HEK293 (cell line): Measurements from ENCODE around the gene TMSB4X.

Experiments
- CTCF ChIA-PET: fragments of 350-600 bp; formaldehyde crosslinking; extraction: SDS; loops from one replicate; lab custom pipeline; 2021; ENCODE audit warnings: antibody characterized with exemption; lab: Yijun Ruan, JAX
- POLR2A ChIA-PET: fragments of 300-600 bp; formaldehyde crosslinking; extraction: SDS; loops from one replicate; lab custom pipeline; 2020; ENCODE audit warnings: antibody characterized with exemption, inconsistent platforms; lab: Yijun Ruan, JAX
- H3K27ac ChIP-seq: fragments of 200-500 bp; sonication (Bioruptor generic); 2 replicates; pipeline ENCODE4 v1.5.1; 2014; ENCODE audit warnings: low read depth, low read length, control low read depth, inconsistent platforms; ENCODE audit errors: extremely low read depth
- H3K36me3 ChIP-seq, 2 experiments: fragments of 200-500 bp in 1 of 2; sonication (Bioruptor generic) in 1 of 2; 1 replicate in 1 of 2; 2 replicates in 1 of 2; pipeline ENCODE4 v1.5.1; 2014 to 2017; ENCODE audit warnings: inconsistent platforms in 2 of 2, low read length in 2 of 2; ENCODE audit not compliant: control insufficient read depth in 2 of 2, insufficient read depth in 1 of 2
- H3K4me1 ChIP-seq: fragments of 200-500 bp; sonication (Bioruptor generic); 2 replicates; pipeline ENCODE4 v1.5.1; 2014; ENCODE audit warnings: mild to moderate bottlenecking, low read length, inconsistent platforms; ENCODE audit not compliant: control insufficient read depth, insufficient read depth
- H3K4me3 ChIP-seq: 2 replicates; pipeline ENCODE4 v1.5.1; 2011; ENCODE audit warnings: low read depth, mild to moderate bottlenecking, control low read depth, low read length, moderate library complexity
- H3K9me3 ChIP-seq: fragments of 200-500 bp; sonication (Bioruptor generic); 2 replicates; pipeline ENCODE4 v1.5.1; 2014; ENCODE audit warnings: low read depth, low read length, inconsistent platforms; ENCODE audit not compliant: control insufficient read depth, insufficient read depth
- EGR2 ChIP-seq: fragments of 450-650 bp; formaldehyde crosslinking; IDR thresholded peaks from 2 replicates; pipeline ENCODE4 v1.5.1; 2016; ENCODE audit warnings: low read depth, missing biosample characterization, missing genetic modification characterization
- GLI4 ChIP-seq: fragments of 450-650 bp; formaldehyde crosslinking; IDR thresholded peaks from 2 replicates; pipeline ENCODE4 v1.5.1; 2016; ENCODE audit warnings: missing biosample characterization, missing genetic modification characterization
- HOXD13 ChIP-seq: sonication (generic); formaldehyde crosslinking; IDR thresholded peaks from 2 replicates; pipeline ENCODE4 v1.8.0; 2022; ENCODE audit warnings: missing genetic modification reagents, borderline replicate concordance
- KLF10 ChIP-seq: fragments of 450-650 bp; IDR thresholded peaks from 2 replicates; pipeline ENCODE4 v1.5.1; 2018; ENCODE audit warnings: missing biosample characterization, mild to moderate bottlenecking, missing genetic modification characterization
- KLF7 ChIP-seq: fragments of 450-650 bp; formaldehyde crosslinking; IDR thresholded peaks from 2 replicates; pipeline ENCODE4 v1.5.1; 2016; ENCODE audit warnings: missing biosample characterization, missing genetic modification characterization, borderline replicate concordance
- RBAK ChIP-seq: fragments of 450-650 bp; formaldehyde crosslinking; IDR thresholded peaks from 2 replicates; pipeline ENCODE4 v1.5.1; 2016; ENCODE audit warnings: missing biosample characterization, missing genetic modification characterization
- REPIN1 ChIP-seq: fragments of 450-650 bp; formaldehyde crosslinking; IDR thresholded peaks from 2 replicates; pipeline ENCODE4 v1.5.1; 2017; ENCODE audit warnings: missing biosample characterization, missing genetic modification characterization, low read depth
- SCRT1 ChIP-seq: fragments of 450-650 bp; formaldehyde crosslinking; IDR thresholded peaks from 2 replicates; pipeline ENCODE4 v1.5.1; 2016; ENCODE audit warnings: missing biosample characterization, missing genetic modification characterization, borderline replicate concordance
- SETDB1 ChIP-seq: IDR thresholded peaks from one replicate; pipeline ENCODE4 v1.6.1; 2017; ENCODE audit warnings: mild to moderate bottlenecking, low read length, moderate library complexity, mixed read lengths; ENCODE audit not compliant: insufficient read length
- TRIM28 ChIP-seq: IDR thresholded peaks from 2 replicates; pipeline ENCODE4 v1.6.1; 2011; ENCODE audit warnings: low read length, control low read depth, borderline replicate concordance
- WT1 ChIP-seq: fragments of 450-650 bp; formaldehyde crosslinking; IDR thresholded peaks from 2 replicates; pipeline ENCODE4 v1.5.1; 2016; ENCODE audit warnings: missing biosample characterization, missing genetic modification characterization
- ZBTB17 ChIP-seq: fragments of 450-650 bp; formaldehyde crosslinking; IDR thresholded peaks from 2 replicates; pipeline ENCODE4 v1.5.1; 2016; ENCODE audit warnings: missing biosample characterization, missing genetic modification characterization
- ZFP3 ChIP-seq: fragments of 450-650 bp; formaldehyde crosslinking; IDR thresholded peaks from 2 replicates; pipeline ENCODE4 v1.5.1; 2016; ENCODE audit warnings: low read depth, missing biosample characterization, missing genetic modification characterization
- ZNF10 ChIP-seq: fragments of 450-650 bp; formaldehyde crosslinking; IDR thresholded peaks from 2 replicates; pipeline ENCODE4 v1.5.1; 2017; ENCODE audit warnings: missing biosample characterization, missing genetic modification characterization
- ZNF138 ChIP-seq: fragments of 450-650 bp; formaldehyde crosslinking; IDR thresholded peaks from 2 replicates; pipeline ENCODE4 v1.5.1; 2016; ENCODE audit warnings: missing biosample characterization, missing genetic modification characterization, borderline replicate concordance
- ZNF140 ChIP-seq: fragments of 450-650 bp; formaldehyde crosslinking; IDR thresholded peaks from 2 replicates; pipeline ENCODE4 v1.5.1; 2016; ENCODE audit warnings: missing biosample characterization, missing genetic modification characterization
- ZNF202 ChIP-seq: fragments of 450-650 bp; formaldehyde crosslinking; IDR thresholded peaks from 2 replicates; pipeline ENCODE4 v1.5.1; 2016; ENCODE audit warnings: missing biosample characterization, missing genetic modification characterization, borderline replicate concordance
- ZNF311 ChIP-seq: fragments of 450-650 bp; formaldehyde crosslinking; IDR thresholded peaks from 2 replicates; pipeline ENCODE4 v1.5.1; 2017; ENCODE audit warnings: missing biosample characterization, missing genetic modification characterization, borderline replicate concordance
- ZNF324 ChIP-seq: fragments of 450-650 bp; formaldehyde crosslinking; IDR thresholded peaks from 2 replicates; pipeline ENCODE4 v1.5.1; 2016; ENCODE audit warnings: missing biosample characterization, missing genetic modification characterization
- ZNF416 ChIP-seq: fragments of 450-650 bp; formaldehyde crosslinking; IDR thresholded peaks from 2 replicates; pipeline ENCODE4 v1.5.1; 2016; ENCODE audit warnings: missing biosample characterization, missing genetic modification characterization
- ZNF488 ChIP-seq: fragments of 450-650 bp; formaldehyde crosslinking; IDR thresholded peaks from 2 replicates; pipeline ENCODE4 v1.5.1; 2016; ENCODE audit warnings: missing biosample characterization, missing genetic modification characterization
- ZNF544 ChIP-seq: fragments of 450-650 bp; formaldehyde crosslinking; IDR thresholded peaks from 2 replicates; pipeline ENCODE4 v1.5.0; 2017; ENCODE audit warnings: missing biosample characterization, missing genetic modification characterization
- ZNF610 ChIP-seq: fragments of 450-650 bp; formaldehyde crosslinking; IDR thresholded peaks from 2 replicates; pipeline ENCODE4 v1.5.1; 2016; ENCODE audit warnings: missing biosample characterization, missing genetic modification characterization, borderline replicate concordance
- ZNF701 ChIP-seq: fragments of 450-650 bp; formaldehyde crosslinking; IDR thresholded peaks from 2 replicates; pipeline ENCODE4 v1.5.1; 2016; ENCODE audit warnings: missing biosample characterization, missing genetic modification characterization
- ZNF791 ChIP-seq: fragments of 450-650 bp; formaldehyde crosslinking; IDR thresholded peaks from 2 replicates; pipeline ENCODE4 v1.5.1; 2016; ENCODE audit warnings: missing biosample characterization, missing genetic modification characterization
- ZNF830 ChIP-seq: fragments of 450-650 bp; IDR thresholded peaks from 2 replicates; pipeline ENCODE4 v1.5.0; 2018; ENCODE audit warnings: missing biosample characterization, missing genetic modification characterization, low read depth, mild to moderate bottlenecking, moderate library complexity
- ZSCAN16 ChIP-seq: fragments of 450-650 bp; formaldehyde crosslinking; IDR thresholded peaks from 2 replicates; pipeline ENCODE4 v1.5.1; 2016; ENCODE audit warnings: missing biosample characterization, missing genetic modification characterization
- TF ChIP-seq, protein P1 (sequence below): fragments of 450-650 bp; formaldehyde crosslinking; IDR thresholded peaks from 2 replicates; pipeline ENCODE4 v1.5.1; 2016; ENCODE audit warnings: missing biosample characterization, missing genetic modification characterization, low read depth
- TF ChIP-seq, protein P2 (sequence below): fragments of 450-650 bp; formaldehyde crosslinking; IDR thresholded peaks from 2 replicates; pipeline ENCODE4 v1.5.1; 2016; ENCODE audit warnings: missing biosample characterization, missing genetic modification characterization

The TMSB4X gene

GRCh38 chrX:12949927-12950656 is 24.8 kb upstream of the TMSB4X start:
- Histone ChIP-seq H3K27ac (no peak overlapping the region; the same call in 1 of the 2 replicates), H3K36me3 (no peaks in the 10 kb centered on the region), H3K4me1 (peaks cover 17% of the 10 kb centered on the region), H3K9me3 (no peaks in the 10 kb centered on the region), H3K4me3 (no peak overlapping the region)
- ChIA-PET POLR2A (interaction anchor here (0.7 kb wide), 1 partner anchor 20 kb away, joined by 3 read pairs; no protein-coding TSS in a partner anchor), CTCF (interaction anchor here (0.6 to 2.7 kb wide), 17 partner anchors 18 to 738 kb away, joined by 3 to 14 read pairs (median 3); no protein-coding TSS in a partner anchor)
- TF ChIP-seq ZNF202 (no peak), KLF7 (no peak), ZNF311 (tag by site-specific recombination) (no peak), ZSCAN16 (tag by site-specific recombination) (no peak), KLF10 (tag by site-specific recombination) (no peak), ZNF138 (tag by site-specific recombination) (no peak), ZNF610 (tag by site-specific recombination) (no peak), ZBTB17 (tag by site-specific recombination) (no peak)

- H3K4me3 ChIP-seq, result no peak overlapping the region
- no peaks in the 10 kb centered on the region for H3K9me3 ChIP-seq
- POLR2A ChIA-PET, result interaction anchor here (0.6 kb wide), 1 partner anchor 17 kb away, joined by 3 read pairs; no protein-coding TSS in a partner anchor
- CTCF ChIA-PET, result interaction anchor here (0.5 to 2.7 kb wide), 19 partner anchors 10 to 737 kb away, joined by 3 to 14 read pairs (median 3); no protein-coding TSS in a partner anchor
- no peaks in the 10 kb centered on the region for H3K36me3 ChIP-seq
- H3K4me1 ChIP-seq, result peaks cover 22% of the 10 kb centered on the region
- no peak overlapping the region; the same call in 1 of the 2 replicates for H3K27ac ChIP-seq
- TF ChIP-seq RBAK (tag by site-specific recombination), result no peak
- peak; percentile 14 for TF ChIP-seq SETDB1
- TF ChIP-seq ZNF544 (tag by site-specific recombination), result no peak
- no peak for TF ChIP-seq ZNF324 (tag by site-specific recombination)
- TF ChIP-seq SCRT1 (tag by site-specific recombination), result no peak
- no peak for TF ChIP-seq ZNF488
- no peak for TF ChIP-seq ZNF140
- no peak for TF ChIP-seq ZNF830
- no peak for TF ChIP-seq ZNF701 (tag by site-specific recombination)
- TF ChIP-seq TRIM28, result peak; percentile 44; the same call in 1 of the 2 replicates
- TF ChIP-seq KLF7, result no peak
- TF ChIP-seq ZNF10 (tag by site-specific recombination), result no peak
- no peak for TF ChIP-seq HOXD13 (CRISPR knock-in tag)
- TF ChIP-seq GLI4 (tag by site-specific recombination), result no peak
Observed at GRCh38 chrX:12950851-12951594, 23.9 kb upstream of the TMSB4X start.

DNA sequence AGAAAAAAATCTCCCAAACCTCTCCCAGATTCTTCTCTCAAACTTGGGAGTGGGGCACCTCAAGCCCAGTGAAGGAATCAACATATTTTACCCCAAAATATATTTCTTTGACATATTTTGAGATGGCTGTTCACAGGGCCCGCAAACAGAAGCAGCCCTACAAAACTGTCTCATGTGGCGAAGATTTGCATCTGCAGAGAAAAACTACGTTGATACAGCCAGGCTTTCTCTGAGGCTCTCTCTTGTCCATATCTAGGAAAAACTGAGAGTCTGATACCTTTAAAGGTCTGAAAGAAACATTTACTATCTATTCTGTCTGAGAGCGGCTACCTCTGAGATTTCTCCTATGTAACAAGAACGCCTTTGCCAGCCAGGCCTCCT is 23.3 kb upstream of the TMSB4X start:
- no peak overlapping the region for H3K27ac ChIP-seq
- CTCF ChIA-PET, result interaction anchor here (0.5 to 2.7 kb wide), 13 partner anchors 9 to 535 kb away, joined by 3 to 14 read pairs (median 3); no protein-coding TSS in a partner anchor
- peaks cover 28% of the 10 kb centered on the region for H3K4me1 ChIP-seq
- H3K9me3 ChIP-seq, result no peaks in the 10 kb centered on the region
- POLR2A ChIA-PET, result interaction anchor here (0.6 kb wide), 1 partner anchor 17 kb away, joined by 3 read pairs; no protein-coding TSS in a partner anchor
- H3K36me3 ChIP-seq, result no peaks in the 10 kb centered on the region
- H3K4me3 ChIP-seq, result no peak overlapping the region
- TF ChIP-seq ZFP3 (tag by site-specific recombination), result no peak
- no peak for TF ChIP-seq EGR2 (tag by site-specific recombination)
- no peak for TF ChIP-seq REPIN1 (tag by site-specific recombination)
- TF ChIP-seq ZNF791 (tag by site-specific recombination), result no peak
- TF ChIP-seq, protein P1, sequence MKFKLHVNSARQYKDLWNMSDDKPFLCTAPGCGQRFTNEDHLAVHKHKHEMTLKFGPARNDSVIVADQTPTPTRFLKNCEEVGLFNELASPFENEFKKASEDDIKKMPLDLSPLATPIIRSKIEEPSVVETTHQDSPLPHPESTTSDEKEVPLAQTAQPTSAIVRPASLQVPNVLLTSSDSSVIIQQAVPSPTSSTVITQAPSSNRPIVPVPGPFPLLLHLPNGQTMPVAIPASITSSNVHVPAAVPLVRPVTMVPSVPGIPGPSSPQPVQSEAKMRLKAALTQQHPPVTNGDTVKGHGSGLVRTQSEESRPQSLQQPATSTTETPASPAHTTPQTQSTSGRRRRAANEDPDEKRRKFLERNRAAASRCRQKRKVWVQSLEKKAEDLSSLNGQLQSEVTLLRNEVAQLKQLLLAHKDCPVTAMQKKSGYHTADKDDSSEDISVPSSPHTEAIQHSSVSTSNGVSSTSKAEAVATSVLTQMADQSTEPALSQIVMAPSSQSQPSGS (tag by site-specific recombination), result no peak
- TF ChIP-seq, protein P2, sequence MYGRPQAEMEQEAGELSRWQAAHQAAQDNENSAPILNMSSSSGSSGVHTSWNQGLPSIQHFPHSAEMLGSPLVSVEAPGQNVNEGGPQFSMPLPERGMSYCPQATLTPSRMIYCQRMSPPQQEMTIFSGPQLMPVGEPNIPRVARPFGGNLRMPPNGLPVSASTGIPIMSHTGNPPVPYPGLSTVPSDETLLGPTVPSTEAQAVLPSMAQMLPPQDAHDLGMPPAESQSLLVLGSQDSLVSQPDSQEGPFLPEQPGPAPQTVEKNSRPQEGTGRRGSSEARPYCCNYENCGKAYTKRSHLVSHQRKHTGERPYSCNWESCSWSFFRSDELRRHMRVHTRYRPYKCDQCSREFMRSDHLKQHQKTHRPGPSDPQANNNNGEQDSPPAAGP (tag by site-specific recombination), result no peak
- TF ChIP-seq WT1 (tag by site-specific recombination), result no peak
- TF ChIP-seq ZNF416 (tag by site-specific recombination), result no peak
